HCT116 (cell line): ENCODE measurements around the gene SFTPD.

Experiments
- CTCF ChIP-seq, 3 experiments: fragments of 200-600 bp in 1 of 3; sonication (generic) in 1 of 3; IDR thresholded peaks in 2 of 3; conservative IDR thresholded peaks in 1 of 3; 2 replicates each; pipeline ENCODE4 v1.5.1; 2012 to 2017; ENCODE audit warnings: low read depth in 2 of 3, low read length in 2 of 3, antibody characterized with exemption in 1 of 3, borderline replicate concordance in 1 of 3, control low read depth in 1 of 3, mild to moderate bottlenecking in 1 of 3, mixed read lengths in 1 of 3, mixed run types in 1 of 3, moderate library complexity in 1 of 3; ENCODE audit not compliant: insufficient read depth in 1 of 3
- EZH2phosphoT487 ChIP-seq: fragments of 200-600 bp; IDR thresholded peaks from 2 replicates; pipeline ENCODE4 v1.6.1; 2018; ENCODE audit warnings: antibody characterized with exemption, borderline replicate concordance
- JUND ChIP-seq: IDR thresholded peaks from 2 replicates; pipeline ENCODE4 v1.6.1; 2012
- POLR2A ChIP-seq: IDR thresholded peaks from 2 replicates; pipeline ENCODE4 v1.7.0; 2011; ENCODE audit warnings: borderline replicate concordance; ENCODE audit not compliant: insufficient read depth, insufficient read length; ENCODE audit errors: extremely low read depth
- POLR2AphosphoS5 ChIP-seq: IDR thresholded peaks from 2 replicates; pipeline ENCODE4 v1.6.1; 2011; ENCODE audit warnings: mild to moderate bottlenecking, low read depth, low read length, moderate library complexity
- RAD21 ChIP-seq: IDR thresholded peaks from 2 replicates; pipeline ENCODE4 v1.6.1; 2012; ENCODE audit warnings: low read depth, mild to moderate bottlenecking
- REST ChIP-seq: IDR thresholded peaks from 2 replicates; pipeline ENCODE4 v1.6.1; 2012; ENCODE audit warnings: low read depth
- SP1 ChIP-seq: IDR thresholded peaks from 2 replicates; pipeline ENCODE4 v1.6.1; 2012; ENCODE audit warnings: low read depth
- SRF ChIP-seq: IDR thresholded peaks from 2 replicates; pipeline ENCODE4 v1.6.1; 2012; ENCODE audit warnings: low read depth
- ZNF274 ChIP-seq: fragments of 200-500 bp; sonication (Bioruptor generic); IDR thresholded peaks from 2 replicates; pipeline ENCODE4 v1.6.1; 2014; ENCODE audit warnings: mild to moderate bottlenecking, low read depth, low read length, inconsistent platforms
- TF ChIP-seq, protein P1 (sequence below): IDR thresholded peaks from 2 replicates; pipeline ENCODE4 v1.6.1; 2011; ENCODE audit warnings: mild to moderate bottlenecking, low read length, moderate library complexity; ENCODE audit not compliant: insufficient replicate concordance; ENCODE audit errors: extremely low read depth

- TF ChIP-seq CTCF (IDR thresholded peaks at IDR 0.05 in 2 of 3, conservative IDR thresholded peaks at IDR 0.05 in 1 of 3; ENCODE audit: borderline replicate concordance in 1 of 3, insufficient read depth in 1 of 3, low read depth in 2 of 3, low read length in 2 of 3): no peak
- TF ChIP-seq ZNF274: no peak
- no peak for TF ChIP-seq JUND
- no peak for TF ChIP-seq EZH2phosphoT487
- no peak for TF ChIP-seq POLR2AphosphoS5
- TF ChIP-seq SP1: no peak
- no peak for TF ChIP-seq POLR2A
- TF ChIP-seq RAD21: no peak
- TF ChIP-seq SRF: no peak
- no peak for TF ChIP-seq REST
- TF ChIP-seq, protein P1, sequence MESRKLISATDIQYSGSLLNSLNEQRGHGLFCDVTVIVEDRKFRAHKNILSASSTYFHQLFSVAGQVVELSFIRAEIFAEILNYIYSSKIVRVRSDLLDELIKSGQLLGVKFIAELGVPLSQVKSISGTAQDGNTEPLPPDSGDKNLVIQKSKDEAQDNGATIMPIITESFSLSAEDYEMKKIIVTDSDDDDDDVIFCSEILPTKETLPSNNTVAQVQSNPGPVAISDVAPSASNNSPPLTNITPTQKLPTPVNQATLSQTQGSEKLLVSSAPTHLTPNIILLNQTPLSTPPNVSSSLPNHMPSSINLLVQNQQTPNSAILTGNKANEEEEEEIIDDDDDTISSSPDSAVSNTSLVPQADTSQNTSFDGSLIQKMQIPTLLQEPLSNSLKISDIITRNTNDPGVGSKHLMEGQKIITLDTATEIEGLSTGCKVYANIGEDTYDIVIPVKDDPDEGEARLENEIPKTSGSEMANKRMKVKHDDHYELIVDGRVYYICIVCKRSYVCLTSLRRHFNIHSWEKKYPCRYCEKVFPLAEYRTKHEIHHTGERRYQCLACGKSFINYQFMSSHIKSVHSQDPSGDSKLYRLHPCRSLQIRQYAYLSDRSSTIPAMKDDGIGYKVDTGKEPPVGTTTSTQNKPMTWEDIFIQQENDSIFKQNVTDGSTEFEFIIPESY: no peak
These were observed 8.5 kb downstream of the SFTPD start for GRCh38 chr10:79940431-79940830.
